Left forelimb (tissue), 1 donor: ENCODE data around the gene UGT2A3.

ENCODE experiments used
- DNase-seq: peaks from one replicate; pipeline ENCODE4 v3.0.0-alpha.2; 2018; ENCODE audit warnings: low spot score

Gene UGT2A3

DNA sequence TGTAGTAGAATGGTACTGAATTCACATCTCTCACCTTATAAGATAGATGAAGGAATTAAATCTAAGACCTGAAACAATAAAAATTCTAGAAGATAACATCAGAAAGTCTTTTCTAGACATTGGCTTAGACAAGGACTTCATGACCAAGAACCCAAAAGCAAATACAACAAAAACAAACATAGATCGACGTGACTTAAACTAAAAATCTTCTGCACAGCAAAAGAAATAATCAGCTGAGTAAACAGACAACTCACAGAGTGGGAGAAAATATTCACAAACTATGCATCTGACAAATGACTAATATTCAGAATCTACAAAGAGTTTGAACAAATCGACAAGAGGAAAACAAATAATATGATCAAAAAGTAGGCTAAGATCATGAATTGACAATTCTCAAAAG is 38.8 kb downstream of the UGT2A3 start:
- no peak for DNase-seq

DNA sequence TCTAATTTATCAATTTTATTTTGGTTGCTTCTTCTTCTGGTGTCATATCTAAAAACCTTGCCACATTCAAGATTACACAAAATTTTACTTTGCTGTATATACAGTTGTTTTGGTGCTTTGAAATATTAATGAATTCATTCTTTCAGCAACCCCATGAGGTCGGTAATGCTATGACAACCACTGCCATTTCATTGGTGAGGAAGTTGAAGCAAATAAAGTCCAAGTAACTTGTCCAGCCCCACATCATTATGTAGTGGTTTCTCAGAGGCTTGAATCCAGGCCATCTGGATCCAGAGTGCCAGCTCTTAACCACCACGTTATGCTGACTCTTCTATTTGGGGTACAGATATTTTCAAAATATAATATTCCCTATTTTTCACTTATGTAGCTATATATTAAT is 42.2 kb downstream of the UGT2A3 start:
- DNase-seq = no peak

DNA sequence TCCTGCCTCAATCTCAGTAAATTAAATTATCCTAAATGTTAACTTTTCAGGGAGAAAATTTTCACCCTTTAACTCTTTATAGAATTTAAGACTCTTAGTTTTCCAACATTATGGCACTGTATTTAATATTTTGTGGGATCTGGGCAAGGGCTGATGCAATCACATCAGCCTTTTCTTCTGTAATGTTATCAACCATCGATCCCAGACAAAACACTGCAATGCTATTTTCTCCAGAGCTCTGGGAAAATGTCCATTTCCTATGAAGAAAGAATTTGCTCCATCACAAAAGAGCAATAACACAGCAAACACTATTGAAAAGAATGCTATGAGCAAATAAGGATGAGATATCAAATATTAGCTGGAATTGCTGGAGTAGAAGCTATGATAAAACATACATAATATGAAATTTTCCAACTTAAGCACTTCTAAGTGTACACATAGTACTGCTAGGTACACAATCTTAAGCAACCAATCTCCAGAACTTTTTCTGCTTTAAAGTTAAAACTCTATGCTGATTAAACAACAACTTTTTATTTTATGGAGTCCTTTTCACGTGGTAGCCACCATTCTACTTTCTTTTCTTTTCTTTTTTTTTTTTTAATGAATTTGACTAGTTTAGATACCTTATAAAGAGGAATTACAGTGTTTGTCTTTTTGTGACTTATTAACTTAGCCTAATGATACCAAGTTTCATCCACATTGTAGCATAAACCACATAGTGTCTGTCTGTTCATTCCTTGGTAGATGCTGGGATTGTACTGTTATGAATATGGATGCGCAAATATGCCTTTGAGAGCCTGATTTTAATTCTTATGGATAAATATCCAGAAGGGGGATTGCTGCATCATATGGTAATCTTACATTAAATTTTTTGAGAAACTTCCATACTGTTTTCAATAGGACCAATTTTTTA is 43.6 kb downstream of the UGT2A3 start:
- DNase-seq = no peak

DNA sequence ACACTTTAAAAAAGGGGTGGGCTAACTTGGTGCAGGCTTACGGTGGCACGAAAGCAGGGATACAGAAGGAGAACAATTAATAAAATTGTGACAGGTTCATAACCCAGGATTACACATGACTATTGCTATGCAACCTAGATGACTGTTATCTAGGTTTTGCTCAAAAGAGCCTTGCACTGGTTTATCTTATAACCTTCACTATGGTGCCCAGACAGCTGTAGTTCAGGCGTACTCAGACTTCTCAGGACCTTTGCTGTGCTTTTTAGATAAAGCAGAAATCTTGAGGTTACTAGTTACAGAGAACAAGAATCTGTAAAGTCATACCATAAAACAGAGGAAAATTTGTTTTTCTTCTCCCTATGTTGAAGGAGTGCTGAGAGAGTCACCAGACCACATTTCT is 44.4 kb downstream of the UGT2A3 start:
- DNase-seq = no peak

DNA sequence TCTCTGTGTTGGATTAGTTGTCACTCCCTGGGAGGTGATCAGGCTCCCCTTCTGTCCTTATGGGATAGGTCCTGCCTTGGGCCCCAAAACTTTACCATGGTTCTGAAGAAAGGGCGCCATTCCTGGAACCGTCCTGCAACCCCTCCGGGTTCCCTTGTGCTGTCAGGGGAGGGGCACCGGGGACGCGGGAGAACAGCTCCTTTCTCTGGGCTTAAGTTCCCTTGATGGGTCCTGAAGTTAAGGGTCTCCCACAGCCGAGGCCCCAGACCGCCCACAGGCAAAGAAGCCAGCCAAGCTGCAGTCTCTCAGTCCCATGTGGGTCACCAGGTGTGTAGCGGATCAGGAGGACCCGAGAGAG is 44.8 kb downstream of the UGT2A3 start:
- DNase-seq = no peak

DNA sequence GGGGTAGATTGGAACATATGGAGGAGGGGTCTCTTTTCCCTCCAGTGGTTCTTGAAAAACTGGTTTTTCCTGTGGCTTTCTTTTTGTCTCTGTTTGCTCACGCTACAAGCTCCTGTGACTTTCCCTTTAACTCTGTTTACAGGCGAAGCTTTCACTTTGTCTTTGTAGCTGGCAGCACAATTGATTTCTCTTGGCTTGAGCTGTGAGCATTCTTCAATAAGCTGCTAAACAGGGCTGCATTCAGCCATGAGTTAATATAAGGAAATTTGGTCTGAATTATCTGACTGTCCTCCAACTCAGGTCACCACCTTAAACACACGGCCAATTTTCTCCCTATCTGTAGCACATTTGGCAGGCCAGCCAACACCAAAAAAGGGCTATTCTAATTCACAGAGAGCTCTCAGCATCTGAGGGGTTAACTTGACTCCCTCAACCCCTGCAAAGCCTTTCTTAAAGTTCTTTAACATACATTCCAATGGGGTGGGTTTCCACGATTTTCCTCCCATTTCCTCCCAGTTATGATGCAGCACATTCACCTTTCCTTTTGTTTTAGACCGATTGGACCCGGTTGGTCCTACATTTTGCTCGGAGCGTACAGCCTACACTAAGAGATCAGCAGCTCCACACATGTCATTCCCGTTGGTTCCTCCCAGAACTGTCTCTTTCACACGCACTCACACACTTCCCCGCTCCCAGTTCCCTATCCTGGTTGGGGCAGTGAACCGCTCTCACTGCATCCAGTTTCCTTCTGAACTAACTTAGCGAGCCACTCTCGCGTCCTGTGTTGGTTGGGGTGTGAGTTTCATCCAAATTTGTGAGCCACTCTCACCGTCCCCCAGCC is 45.4 kb downstream of the UGT2A3 start:
- no peak for DNase-seq

DNA sequence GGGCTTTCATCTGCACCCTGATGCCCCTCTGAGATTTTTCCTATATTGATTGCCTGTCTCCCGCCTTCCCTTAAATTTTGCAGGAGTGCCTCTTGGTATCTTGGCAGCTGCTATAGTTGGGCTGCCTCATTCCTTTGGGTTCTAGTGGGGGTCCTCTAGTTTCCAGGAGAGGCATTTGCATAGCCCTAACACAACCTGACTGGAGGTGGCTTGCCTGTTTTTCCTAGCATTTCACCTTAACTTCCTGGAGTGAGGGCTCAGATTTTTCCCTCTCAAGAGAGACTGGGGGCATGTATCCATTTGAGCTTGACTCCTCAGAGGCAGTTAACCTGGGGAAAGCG is 46.0 kb downstream of the UGT2A3 start:
- no peak for DNase-seq

DNA sequence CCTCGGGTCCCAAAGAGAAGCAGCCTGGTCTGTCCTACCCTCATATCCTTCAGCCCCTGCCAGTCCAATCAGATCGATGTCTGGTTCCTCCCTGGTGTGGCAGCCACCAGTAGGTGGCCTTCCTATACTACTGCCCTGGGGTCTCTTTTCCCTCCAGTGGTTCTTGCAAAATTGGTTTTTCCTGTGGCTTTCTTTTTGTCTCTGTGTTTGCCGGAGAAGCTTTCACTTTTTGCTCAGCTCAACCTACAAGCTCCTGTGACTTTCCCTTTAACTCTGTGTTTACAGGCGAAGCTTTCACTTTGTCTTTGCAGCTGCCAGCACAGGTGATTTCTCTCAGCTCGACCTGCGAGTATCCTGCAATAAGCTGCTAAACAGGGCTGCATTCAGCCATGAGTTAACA is 46.8 kb downstream of the UGT2A3 start:
- no peak for DNase-seq

DNA sequence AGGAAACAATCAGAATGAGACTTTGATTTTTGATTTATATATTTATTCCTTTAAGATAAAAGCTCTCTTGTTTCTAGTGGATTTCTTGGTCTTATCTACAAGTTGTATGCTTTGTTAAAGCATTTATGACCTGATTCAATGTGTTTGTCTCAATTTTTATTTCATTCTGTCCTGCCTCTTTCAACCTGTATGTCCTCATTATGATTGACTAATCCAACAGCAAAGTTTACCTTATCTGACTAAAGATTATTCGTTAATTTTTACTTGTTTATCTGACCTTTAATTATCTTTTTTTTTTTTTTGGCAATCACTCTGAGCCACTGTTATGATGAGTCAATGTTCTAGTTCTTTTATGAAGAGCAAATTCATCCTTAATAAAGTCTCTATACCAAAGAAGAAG is 54.9 kb downstream of the UGT2A3 start:
- DNase-seq = no peak

DNA sequence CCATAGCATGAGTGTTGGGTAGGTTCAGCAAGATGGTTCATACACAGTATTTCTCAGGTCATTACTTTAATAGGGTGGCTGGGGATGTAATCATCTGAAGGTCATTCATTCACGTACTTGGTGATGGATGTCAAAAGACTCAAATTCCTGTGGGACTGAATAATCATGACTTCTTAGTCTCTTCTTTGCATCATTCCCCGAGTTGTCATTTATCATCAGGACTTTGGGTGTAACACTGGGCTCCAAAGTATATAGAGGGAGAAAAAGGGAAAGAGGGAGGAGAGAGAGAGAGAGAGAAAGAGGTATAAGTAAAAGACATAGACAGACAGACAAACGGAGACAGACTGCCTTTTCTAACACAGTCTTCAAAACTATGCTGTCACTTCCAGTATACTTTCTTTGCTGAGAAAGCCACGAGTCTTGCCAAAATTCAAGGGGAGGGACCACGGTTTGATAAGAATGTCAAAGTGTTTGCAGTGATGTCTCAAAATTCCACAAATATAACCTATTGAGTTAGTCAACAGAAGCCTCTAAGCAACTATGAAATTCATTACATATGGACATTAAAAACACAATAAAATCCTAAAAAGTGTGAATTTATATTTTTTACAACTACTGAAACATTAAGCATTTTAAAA is 55.9 kb downstream of the UGT2A3 start:
- no peak for DNase-seq

DNA sequence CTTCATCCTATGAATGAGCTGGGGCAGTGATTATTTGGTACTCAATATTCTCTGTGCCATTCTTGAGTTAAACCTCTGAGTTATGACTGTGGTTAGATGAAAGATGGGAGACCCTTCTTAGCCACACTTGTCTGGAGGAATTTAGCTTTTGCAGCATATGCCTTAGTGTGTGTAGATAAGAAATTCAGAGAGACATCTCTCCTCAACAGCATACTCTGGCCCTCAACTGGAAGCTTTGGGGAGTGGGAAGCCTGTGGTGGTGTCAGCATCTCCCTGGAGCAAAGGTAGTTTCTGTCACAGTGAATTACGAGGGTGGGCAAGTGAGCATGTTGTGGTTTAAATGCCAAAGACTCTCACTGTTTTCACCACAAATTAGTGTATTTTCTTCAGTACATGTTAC is 58.7 kb downstream of the UGT2A3 start:
- DNase-seq = no peak

DNA sequence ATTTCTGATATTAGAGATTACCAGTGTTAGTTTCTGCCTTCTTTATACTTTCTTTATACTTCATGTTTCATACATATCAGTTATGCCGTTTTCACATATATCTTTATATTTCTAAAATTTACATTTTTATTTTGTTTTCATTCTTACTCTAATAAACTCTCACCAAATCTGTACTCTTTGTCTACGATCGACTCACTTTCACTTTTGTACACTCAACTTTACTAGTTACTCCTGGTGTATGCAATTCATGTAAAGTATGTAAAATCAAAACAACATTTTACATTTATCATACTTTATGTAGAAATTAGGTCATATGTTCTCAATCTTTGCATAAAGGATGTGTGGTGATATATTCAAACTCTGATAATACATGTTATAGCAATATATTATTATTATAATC is 59.9 kb downstream of the UGT2A3 start:
- DNase-seq = no peak

DNA sequence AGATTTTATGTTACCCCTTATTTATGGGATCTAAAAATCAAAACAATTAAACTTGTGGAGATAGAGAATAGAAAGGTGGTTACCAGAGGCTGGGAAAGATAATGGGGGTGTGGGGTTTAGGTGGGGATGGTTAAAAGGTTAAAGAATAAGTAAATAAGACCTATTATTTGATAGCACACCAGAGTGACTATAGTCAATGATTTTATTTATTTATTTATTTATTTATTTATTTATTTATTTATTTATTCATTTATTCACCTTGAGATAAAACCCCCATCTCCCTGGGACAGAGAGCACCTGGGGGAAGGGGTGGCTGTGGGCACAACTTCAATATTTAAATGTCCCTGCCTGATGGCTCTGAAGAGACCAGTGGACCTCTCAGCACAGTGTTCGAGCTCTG is 66.1 kb downstream of the UGT2A3 start:
- no peak for DNase-seq

DNA sequence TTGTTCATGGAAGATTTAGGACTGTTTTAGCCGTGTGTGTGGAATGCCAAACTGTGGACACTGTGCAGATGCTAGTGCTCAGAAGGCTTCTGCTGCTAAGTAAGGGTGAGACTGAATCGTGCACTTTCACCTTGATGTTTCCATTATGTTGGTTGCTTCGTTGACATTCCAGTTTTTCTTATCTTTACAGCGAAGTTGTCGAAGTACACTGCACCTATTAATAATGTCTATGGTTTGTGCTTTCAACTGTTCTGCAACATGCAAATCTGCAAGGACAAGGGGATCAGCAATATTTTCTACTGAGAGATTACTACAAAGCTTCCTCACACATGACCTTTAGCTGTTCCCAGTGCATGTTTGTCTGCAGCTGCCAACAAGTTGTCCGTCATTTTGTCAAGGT is 67.7 kb downstream of the UGT2A3 start:
- no peak for DNase-seq
